Activated T-cell treated with anti-CD3 and anti-CD28 coated beads for 1 hour (primary cell): Measurements from ENCODE around the gene SH2D3C.

Experiments
- DNase-seq: peaks from one replicate; pipeline ENCODE4 v3.0.0-alpha.2; 2020; ENCODE audit warnings: low read depth

SH2D3C gene

DNA sequence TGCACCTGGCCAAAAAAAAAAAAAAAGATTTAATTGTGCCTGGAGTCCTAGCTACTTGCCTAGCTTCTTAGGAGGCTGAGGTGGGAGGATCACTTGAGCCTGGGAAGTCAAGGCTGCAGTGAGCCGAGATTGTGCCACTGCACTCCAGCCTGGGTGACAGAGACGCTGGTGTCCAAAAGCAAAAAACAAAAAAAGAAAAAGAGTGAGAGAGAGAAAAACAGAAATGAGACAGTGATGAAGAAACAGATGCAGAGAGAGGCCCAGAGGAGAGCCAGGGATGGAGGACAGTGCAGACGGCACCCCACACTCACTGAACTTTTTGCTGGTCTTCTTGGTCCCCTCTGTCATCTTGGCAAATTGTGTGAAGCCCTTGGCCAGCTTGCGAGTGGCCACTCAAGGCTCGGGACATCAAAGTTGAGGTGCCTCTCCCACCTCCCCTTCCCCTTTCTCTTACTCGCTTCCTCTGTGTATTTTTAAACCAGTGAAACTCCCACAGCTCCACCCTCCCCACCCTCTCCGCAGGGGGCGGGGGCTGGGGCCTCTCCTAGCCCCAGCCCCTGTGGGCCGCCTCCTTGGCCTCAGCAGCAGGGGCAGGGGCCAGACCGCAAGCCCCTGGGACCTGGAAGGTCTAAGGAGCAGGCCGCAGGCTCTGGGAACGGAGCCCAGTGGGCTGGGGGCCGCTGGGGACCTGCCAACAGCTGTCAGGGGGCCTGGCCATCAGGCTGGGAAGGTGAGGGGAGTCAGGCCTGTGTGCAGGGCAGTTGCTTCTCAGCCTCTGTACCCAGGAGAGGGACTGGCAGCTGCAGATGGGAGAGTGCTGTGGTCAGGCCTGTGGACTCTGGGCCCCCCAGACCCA, at the start of gene SH2D3C:
Gene SH2D3C (minus strand): TSS at position 387 of the 856 bp plus-strand sequence. CDS start 39 bp downstream, at position 348.
- peak; percentile 30 for DNase-seq

- DNase-seq = no peak
Observed at GRCh38 chr9:127826253-127826913, 47.9 kb upstream of the SH2D3C start.

DNA sequence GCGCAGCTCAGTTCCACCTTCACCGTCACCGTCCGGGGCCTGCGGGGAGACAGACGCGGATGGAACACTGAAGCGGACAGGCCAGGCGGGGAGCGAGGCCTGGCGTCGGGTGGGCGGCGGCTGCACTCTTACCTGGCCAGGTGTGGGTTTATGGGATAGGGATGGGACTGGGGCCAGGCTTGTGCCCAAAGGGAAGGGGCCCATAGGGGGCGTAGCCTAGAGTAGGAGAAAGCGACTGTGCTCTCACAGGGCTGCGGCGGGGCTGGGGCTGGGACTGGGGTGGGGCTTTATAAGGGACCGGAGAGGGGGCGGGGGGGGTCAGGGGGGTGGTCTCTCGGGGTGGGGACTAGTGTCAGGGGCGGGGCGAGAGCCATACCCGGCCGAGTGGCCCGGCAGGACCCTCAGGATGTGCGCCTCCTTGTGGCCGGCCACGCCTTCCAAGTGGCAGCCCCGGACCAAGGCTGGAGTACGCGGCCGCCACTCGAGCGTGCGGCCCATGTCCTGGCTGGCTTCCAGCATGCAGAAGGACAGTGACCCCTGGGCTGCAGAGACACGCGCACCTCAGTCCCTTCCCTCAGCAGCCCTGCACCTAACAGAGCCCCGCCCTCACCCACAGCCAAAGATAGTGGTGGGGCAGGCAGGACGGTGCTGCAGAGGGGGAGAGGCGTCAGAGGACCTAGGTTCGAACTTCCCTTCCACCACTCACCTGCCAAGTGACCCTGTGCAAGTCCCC, 47.0 kb upstream of the SH2D3C start:
- no peak for DNase-seq

GRCh38 chr9:127822108-127822507, 43.6 kb upstream of the SH2D3C start:
- DNase-seq = no peak

DNA sequence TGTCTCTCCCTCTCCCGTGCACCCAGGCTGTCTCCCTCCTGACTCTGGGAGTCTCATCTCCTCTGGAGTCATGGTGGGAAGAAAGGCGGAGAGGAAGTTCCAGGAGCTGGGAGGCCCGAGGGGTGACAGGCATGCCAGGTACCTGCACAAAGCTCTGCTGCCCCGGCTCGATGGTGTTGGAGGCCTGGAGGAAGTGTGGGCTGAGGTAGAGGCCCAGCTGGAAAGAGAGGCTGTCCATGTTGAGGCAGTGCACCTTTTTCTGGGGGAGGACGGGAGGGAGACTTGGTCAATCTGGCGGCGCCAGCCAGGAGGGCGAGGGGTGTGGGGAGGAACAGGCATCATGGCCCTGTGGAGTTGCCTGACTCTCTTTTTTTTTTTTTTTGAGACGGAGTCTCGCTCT, 40.1 kb upstream of the SH2D3C start:
- no peak for DNase-seq

DNA sequence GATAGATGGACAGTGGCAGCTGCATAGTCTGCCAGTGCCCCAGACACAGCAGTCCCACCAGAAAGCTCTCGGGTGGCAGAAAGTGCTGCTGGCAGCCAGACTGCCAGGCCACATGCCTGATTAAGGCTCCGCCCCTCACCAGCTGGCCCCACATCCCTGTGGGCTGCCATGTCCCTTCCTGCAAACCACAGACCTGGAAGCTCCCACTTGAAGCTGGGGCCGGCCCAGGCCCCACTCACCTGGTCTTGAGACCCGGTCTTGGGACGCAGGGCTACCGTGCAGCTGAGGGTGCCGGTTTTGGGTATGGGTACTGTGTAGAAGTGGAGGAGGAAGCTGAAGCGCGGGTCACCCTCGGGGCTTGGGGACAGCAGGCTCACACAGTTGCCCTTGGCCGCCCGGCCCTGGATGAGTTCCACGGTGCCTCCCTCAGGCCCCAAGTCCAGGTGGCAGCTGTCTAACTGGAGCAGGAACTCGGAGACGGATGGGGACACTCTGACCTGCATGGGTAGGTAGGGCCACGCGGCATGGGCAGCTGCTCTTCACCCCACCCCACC, 39.5 kb upstream of the SH2D3C start:
- no peak for DNase-seq

- DNase-seq = no peak
Observed at GRCh38 chr9:127816728-127817127, 38.3 kb upstream of the SH2D3C start.

GRCh38 chr9:127816362-127816725, 37.9 kb upstream of the SH2D3C start:
- no peak for DNase-seq

GRCh38 chr9:127815512-127816361, 37.3 kb upstream of the SH2D3C start:
- DNase-seq = no peak

DNA sequence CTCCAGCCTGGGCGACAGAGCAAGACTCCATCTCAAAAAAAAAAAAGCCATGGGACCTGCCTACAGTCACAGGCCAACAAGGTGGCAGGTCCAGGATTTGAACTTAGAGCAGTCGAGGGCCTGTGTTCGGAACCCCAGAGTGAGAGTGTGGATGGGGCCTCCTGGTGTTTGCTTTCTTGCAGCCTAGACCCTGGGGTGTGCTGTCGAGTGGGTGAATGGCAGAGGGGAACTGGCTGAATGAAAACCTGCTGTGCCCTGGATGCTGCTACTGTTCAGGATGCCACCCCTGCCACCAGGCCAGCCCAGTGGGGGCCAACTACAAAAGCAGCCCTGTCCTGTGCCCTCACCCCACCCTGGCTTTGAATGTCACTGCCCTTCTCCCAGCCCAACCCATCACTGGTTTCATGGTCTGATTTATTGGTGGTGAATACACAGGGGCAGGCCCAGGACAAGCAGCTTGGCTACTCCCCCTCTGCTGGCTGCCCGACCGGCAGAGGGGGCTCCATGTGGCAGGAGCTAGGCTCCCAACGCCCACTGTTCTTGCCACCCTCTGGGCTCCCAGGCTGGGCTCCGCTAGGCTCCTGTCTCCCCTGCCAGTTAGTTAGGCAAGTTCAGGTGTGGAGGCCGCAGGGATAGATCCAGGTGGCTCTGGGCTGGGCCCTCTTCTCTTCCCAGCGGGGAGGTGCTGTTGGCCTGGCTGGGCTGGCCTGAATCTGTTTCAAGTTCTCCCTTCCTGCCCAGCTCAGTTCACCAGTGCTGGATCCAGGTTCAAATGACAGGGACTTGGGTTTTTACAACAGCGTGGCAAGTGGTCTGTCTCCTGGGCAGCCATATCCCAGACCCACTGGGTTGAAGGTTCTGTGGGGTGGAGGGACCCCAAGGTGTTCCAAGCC, 36.4 kb upstream of the SH2D3C start:
- DNase-seq = no peak

GRCh38 chr9:127813686-127814226, 35.3 kb upstream of the SH2D3C start:
- no peak for DNase-seq

DNA sequence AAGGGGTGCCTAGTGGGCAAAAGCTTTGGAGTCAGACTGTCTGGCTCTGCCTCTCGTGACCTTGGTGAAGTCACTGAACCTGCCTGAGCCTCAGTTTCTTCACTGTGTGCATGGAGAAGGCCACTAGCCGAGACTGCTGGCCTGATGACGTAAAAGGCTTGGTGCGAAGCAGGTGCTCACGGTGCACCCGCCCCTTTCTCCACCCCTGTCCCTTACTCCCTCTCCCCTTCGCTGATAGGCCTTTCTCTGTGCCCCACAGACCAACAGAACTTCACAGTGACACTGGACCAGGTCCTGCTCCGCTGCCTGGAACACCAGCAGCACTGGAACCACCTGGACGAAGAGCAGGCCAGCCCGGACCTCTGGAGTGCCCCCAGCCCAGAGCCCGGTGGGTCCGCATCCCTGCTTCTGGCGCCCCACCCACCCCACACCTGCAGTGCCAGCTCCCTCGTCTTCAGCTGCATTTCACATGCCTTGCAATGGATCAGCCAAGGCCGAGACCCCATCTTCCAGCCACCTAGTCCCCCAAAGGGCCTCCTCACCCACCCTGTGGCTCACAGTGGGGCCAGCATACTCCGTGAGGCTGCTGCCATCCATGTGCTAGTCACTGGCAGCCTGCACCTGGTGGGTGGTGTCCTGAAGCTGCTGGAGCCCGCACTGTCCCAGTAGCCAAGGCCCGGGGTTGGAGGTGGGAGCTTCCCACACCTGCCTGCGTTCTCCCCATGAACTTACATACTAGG, 34.6 kb upstream of the SH2D3C start:
- no peak for DNase-seq

DNA sequence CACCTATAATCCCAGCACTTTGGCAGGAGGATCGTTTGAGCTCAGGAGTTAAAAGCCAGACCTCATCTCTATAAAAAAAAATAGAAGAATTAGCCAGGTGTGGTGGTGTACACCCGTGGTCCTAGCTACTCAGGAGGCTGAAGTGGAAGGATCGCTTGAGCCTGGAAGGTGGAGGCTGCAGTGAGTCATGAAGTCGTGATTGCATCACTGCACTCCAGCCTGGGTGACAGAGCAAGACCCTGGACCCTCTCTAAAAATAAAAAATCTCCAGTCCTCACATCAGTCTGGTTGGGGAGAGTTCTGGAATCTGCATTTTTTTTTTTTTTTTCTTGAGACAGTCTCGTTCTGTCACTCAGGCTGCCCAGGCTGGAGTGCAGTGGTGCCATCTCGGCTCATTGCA, 33.5 kb upstream of the SH2D3C start:
- DNase-seq = no peak

GRCh38 chr9:127810378-127811187, 32.1 kb upstream of the SH2D3C start:
- DNase-seq = no peak

GRCh38 chr9:127809540-127810377, 31.3 kb upstream of the SH2D3C start:
- DNase-seq = no peak

GRCh38 chr9:127809002-127809539, 30.6 kb upstream of the SH2D3C start:
- no peak for DNase-seq

- DNase-seq = no peak
Observed at GRCh38 chr9:127808347-127809001, 30.0 kb upstream of the SH2D3C start.
